Breast epithelium (tissue), 4 donors: ENCODE measurements around the gene ARF3. TPM values are rescaled to one million over a fixed set of nuclear protein-coding genes. Genes with fewer than 3 reads are reported as not detected.

Experiments used
- DNase-seq, 2 donors: peaks; one replicate each; pipeline ENCODE4 v3.0.0-alpha.2; 2019; ENCODE audit warnings: low spot score in 2 of 2
- H3K27ac ChIP-seq, 2 donors: fragments of 200-600 bp; sonication (generic) in 1 of 2; one replicate each; pipeline ENCODE4 v1.5.1; 2016 to 2019; ENCODE audit warnings: mild to moderate bottlenecking in 1 of 2
- H3K27me3 ChIP-seq, 2 donors: fragments of 200-600 bp; sonication (generic) in 1 of 2; one replicate each; pipeline versions ENCODE4 v1.5.1 to v1.6.0; 2017 to 2019; ENCODE audit warnings: control low read depth in 1 of 2, mild to moderate bottlenecking in 1 of 2
- H3K36me3 ChIP-seq: fragments of 200-600 bp; one replicate; pipeline ENCODE4 v1.5.1; 2019
- H3K4me1 ChIP-seq, 2 donors: fragments of 200-600 bp; sonication (generic); one replicate each; pipeline ENCODE4 v1.5.1; 2016 to 2019; ENCODE audit warnings: control low read depth in 1 of 2
- H3K4me3 ChIP-seq, 3 donors: fragments of 200-600 bp; sonication (generic); 1 replicate in 2 of 3; 2 replicates in 1 of 3; pipeline ENCODE4 v1.5.1; 2016 to 2019; ENCODE audit warnings: mild to moderate bottlenecking in 3 of 3, moderate library complexity in 2 of 3
- H3K9me3 ChIP-seq, 2 donors: fragments of 200-600 bp; sonication (generic) in 1 of 2; one replicate each; pipeline ENCODE4 v1.5.1; 2016 to 2019; ENCODE audit warnings: control low read depth in 1 of 2
- POLR2A ChIP-seq: fragments of 450-650 bp; IDR thresholded peaks from one replicate; pipeline ENCODE4 v1.6.1; 2016; ENCODE audit warnings: antibody characterized with exemption, mild to moderate bottlenecking, moderate library complexity
- POLR2AphosphoS5 ChIP-seq, 3 donors: sonication (generic); formaldehyde crosslinking; IDR thresholded peaks; one replicate each; pipeline ENCODE4 v1.6.1; 2017; ENCODE audit warnings: antibody characterized with exemption in 3 of 3
- intact Hi-C: fragments of 100-400 bp; cut with DNase I; formaldehyde crosslinking; loops from one replicate; pipeline ENCODE4 v1.15.1; 2023; ENCODE audit warnings: low total_unique reads
- total RNA-seq, 3 donors: library from RNA; depleted of rRNA; stranded (reverse); fragments of >200 nt; gene quantifications; one replicate each; pipeline ENCODE4 v1.1.0, GENCODE V29; 2016
- TF ChIP-seq, protein P1 (sequence below), 3 donors: fragments of 450-650 bp; IDR thresholded peaks; one replicate each; pipeline ENCODE4 v1.5.1; 2016 to 2017; ENCODE audit warnings: antibody characterized with exemption in 3 of 3, mild to moderate bottlenecking in 3 of 3, moderate library complexity in 3 of 3

Gene ARF3
- total RNA-seq, 3 donors from 2014 or later, result 65.2 to 86.2 (median 75.2) TPM

DNA sequence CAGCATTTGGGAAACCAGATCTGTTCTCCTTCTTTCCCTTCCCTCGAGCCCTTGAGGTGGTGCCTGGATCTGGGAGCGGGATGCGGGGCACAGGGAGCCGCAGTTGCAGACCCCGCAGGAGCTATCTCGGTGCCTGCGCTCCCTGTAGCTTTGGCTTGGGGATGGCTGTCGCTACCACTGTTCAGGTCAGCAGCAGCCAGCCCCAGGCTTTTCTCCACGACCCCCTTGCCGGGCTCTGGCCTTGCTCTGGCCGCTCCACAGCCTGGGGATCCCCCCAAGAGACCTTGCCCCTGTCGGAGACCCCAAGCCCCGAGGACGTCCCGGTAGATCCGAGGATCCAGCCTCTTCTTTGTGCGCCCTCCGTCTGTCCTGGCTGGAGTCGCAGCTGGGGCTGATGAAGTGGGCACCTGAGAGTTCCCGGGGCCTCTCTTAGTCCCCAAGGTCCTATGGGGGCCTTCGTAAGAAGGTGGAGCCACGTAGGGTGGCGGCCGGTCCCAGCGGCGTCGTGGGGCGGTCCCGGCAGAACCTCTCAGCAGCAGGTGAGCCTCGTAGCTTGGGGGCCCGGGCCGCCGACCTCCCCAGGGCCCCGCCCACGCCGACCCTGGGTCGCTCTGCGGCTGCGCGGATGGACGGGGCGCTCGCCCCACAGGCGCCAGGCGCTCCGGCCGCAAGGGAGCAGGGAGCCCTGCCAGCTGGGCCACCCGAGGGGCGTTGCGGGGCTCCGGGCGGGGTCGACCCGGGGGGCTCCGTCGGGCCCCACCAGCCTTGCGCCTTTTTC is 40.6 kb upstream of the ARF3 start:
- no peak for DNase-seq
- intact Hi-C loops, result no loop called here
- peaks cover 3 to 12% of the 10 kb centered on the region in 2 donors for H3K4me1 ChIP-seq

DNA sequence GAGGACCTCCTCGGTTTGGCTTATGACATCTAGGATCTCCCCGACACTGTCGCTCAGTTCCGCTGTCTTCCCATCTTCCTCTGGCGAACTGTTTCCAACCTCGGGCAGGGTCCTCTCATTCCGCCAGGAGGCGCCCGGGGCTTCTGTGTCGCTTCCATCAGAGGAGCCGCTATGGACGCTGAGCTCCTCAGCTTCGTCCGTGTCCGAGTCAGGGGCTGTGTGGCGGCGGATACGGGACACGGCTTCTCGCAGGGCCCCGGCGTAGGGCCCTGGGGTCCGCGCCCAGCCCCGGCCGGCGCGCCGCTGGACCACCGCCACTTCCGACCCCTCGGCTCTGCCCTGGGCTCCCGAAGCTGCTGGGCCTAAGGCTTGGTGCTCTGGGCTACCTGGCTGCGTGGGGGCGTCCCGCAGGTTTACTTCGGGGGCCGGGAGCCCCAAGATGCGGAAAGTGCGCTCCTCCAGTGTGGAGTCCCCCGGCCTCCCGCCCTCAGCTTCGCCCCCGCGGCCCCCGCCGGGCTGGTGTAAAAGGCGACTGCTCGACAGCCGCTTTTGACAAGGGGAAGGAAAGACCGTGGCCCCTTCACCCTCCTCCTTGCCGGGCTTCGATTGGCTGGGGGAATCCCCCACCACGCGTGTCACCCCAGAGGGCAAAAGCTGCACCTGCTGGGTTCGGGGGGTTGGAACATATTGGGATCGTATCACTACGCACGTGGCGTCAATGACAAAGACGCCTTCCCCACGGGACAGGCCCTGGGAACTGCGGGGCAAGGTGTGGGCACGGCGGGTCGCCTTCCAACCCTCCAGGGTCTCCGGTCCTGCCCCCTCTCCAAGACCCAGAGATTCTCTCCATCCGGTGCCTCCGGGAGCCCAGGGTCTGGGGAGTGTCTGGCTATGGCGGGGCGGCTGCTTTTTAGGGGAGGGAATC is 39.8 kb upstream of the ARF3 start:
- peaks cover 0 to 14% of the 10 kb centered on the region in 2 donors for H3K27me3 ChIP-seq
- DNase-seq, result peak in 1 of 2 donors; percentile 77
- H3K36me3 ChIP-seq, result no peaks in the 10 kb centered on the region
- H3K9me3 ChIP-seq, result no peaks in the 10 kb centered on the region
- no peak for TF ChIP-seq POLR2A
- TF ChIP-seq, protein P1, sequence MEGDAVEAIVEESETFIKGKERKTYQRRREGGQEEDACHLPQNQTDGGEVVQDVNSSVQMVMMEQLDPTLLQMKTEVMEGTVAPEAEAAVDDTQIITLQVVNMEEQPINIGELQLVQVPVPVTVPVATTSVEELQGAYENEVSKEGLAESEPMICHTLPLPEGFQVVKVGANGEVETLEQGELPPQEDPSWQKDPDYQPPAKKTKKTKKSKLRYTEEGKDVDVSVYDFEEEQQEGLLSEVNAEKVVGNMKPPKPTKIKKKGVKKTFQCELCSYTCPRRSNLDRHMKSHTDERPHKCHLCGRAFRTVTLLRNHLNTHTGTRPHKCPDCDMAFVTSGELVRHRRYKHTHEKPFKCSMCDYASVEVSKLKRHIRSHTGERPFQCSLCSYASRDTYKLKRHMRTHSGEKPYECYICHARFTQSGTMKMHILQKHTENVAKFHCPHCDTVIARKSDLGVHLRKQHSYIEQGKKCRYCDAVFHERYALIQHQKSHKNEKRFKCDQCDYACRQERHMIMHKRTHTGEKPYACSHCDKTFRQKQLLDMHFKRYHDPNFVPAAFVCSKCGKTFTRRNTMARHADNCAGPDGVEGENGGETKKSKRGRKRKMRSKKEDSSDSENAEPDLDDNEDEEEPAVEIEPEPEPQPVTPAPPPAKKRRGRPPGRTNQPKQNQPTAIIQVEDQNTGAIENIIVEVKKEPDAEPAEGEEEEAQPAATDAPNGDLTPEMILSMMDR (IDR thresholded peaks at IDR 0.05), result peak in 1 of 3 donors; percentile 39
- peak overlapping the region; percentile 35 to 73 (median 39) for H3K4me3 ChIP-seq
- H3K4me1 ChIP-seq, result peaks cover 3 to 12% of the 10 kb centered on the region in 2 donors
- intact Hi-C loops, result no loop called here
- no peak overlapping the region for H3K27ac ChIP-seq

More for the DNA sequence above, 40.6 kb upstream of the ARF3 start:
- Histone ChIP-seq H3K36me3 (no peaks in the 10 kb centered on the region), H3K9me3 (no peaks in the 10 kb centered on the region), H3K27ac (no peak overlapping the region), H3K4me3 (peak overlapping the region; percentile 39 to 73 (median 57)), H3K27me3 (peaks cover 0 to 14% of the 10 kb centered on the region in 2 donors)
- TF ChIP-seq POLR2AphosphoS5 (IDR thresholded peaks at IDR 0.05) (no peak), POLR2A (no peak)
- TF ChIP-seq, protein P1 (IDR thresholded peaks at IDR 0.05), result no peak

DNA sequence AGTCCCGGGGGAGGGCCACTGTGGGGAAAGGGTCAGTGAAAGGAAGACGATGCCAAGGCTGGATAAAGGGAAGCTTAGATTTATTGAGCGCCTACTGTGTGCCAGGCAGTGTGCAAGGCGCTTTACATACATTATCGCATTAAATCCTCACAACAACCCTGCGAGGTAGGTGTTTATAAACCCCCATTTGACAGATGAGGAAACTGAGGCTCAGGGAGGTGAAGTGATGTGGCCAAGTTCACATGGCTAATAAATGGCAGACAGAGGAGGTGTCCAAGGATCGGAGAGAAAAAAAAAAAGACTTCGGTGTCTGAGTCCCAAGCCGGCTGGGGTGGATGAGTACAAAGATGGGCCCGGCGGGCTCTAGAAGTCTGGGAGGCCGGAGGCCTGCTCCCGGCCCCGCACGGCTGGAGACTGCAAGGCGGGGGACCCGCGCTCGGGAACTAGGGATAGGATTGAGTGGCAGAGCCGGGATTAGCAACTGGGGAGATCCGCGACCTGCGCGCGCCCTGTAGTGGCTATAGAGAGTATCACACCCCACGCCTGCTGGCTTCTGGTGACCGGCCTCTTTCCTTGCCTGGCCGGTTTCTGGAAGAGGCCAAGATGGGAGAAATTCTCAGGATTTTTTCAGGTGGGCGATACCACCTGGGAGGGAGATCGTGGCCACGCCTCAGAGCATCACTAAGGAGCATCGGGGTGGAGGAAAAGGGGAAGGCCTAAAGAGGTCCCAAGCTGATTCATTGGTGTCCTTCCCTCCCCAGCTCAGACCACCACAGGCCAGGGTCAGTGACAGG is 38.0 kb upstream of the ARF3 start:
- H3K27ac ChIP-seq, result no peak overlapping the region
- H3K4me3 ChIP-seq, result peak overlapping the region in 2 of 3 donors; percentile 35 to 57
- DNase-seq, result peak; percentile 72 to 81
- no peaks in the 10 kb centered on the region for H3K36me3 ChIP-seq
- peaks cover 0 to 14% of the 10 kb centered on the region in 2 donors for H3K27me3 ChIP-seq
- H3K9me3 ChIP-seq, result no peaks in the 10 kb centered on the region
- intact Hi-C loops, result no loop called here
- peaks cover 3 to 12% of the 10 kb centered on the region in 2 donors for H3K4me1 ChIP-seq
- TF ChIP-seq POLR2AphosphoS5 (IDR thresholded peaks at IDR 0.05), result no peak
- TF ChIP-seq, protein P1 (IDR thresholded peaks at IDR 0.05), result peak; percentile 48 to 82 (median 81)
- TF ChIP-seq POLR2A, result no peak

DNA sequence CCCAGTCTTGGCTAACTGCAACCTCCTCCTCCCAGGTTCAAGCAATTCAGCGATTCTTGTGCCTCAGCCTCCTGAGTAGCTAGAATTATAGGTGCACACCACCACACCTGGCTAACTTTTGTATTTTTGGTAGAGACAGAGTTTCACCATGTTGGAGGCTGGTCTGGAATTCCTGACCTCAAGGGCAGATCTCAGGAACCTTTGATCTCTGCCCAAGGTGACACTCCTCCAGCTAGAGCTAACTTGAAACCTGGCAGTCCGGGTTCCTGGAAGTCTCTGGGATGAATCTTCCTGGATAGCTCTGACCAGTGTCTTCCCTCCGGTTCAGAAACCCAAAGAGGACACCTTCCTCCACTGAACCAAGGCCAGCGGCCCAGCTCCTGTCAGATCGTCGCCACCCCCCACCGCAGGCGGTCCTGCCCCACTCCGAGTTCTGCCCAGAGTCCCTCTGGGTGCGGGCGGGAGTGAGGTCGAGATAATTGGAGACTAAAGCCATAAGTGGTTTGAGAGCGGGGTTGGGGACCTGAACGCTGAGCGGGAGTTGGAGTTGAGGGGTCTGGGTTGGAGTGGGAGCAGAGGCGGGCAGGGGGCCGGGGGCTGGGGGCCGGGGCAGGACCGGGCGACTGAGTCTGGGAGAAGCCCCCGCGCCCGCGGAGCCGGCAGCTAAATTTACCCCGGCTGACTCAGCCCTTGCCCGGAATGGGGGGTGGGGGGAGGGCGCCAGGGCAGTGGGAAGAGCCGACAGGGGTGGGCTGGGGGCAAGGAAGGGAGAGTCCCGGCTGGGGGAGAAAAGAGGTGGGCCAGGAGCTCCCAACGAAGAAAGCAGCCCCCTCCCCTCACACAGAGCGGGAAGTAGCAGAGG is 37.2 kb upstream of the ARF3 start:
- no peak for TF ChIP-seq POLR2AphosphoS5 (IDR thresholded peaks at IDR 0.05)
- TF ChIP-seq, protein P1 (IDR thresholded peaks at IDR 0.05), result no peak
- TF ChIP-seq POLR2A, result no peak
- intact Hi-C loops, result no loop called here
- DNase-seq, result no peak
- H3K4me1 ChIP-seq, result peaks cover 1 to 8% of the 10 kb centered on the region in 2 donors
- no peak overlapping the region for H3K27ac ChIP-seq
- H3K9me3 ChIP-seq, result no peaks in the 10 kb centered on the region
- H3K27me3 ChIP-seq, result peaks cover 0 to 14% of the 10 kb centered on the region in 2 donors
- H3K4me3 ChIP-seq, result no peak overlapping the region
- H3K36me3 ChIP-seq, result no peaks in the 10 kb centered on the region
